Bronchial epithelial cell (primary cell): Measurements from ENCODE around the gene KCNMB2. TPM values are rescaled to one million over a fixed set of nuclear protein-coding genes. Genes with fewer than 3 reads are reported as not detected.
A peak's percentile ranks its signal among the peaks of the same experiment; 100 is the strongest.

ENCODE experiments used
- DNase-seq: peaks from one replicate; pipeline ENCODE4 v3.0.0-alpha.2; 2010; ENCODE audit warnings: low read depth
- FAIRE-seq: peaks from 2 replicates; lab custom pipeline; 2011; peaks lifted over from hg19 to GRCh38; lab: Jason Lieb, UNC
- H3K27me3 ChIP-seq: 2 replicates; pipeline ENCODE4 v1.5.1; 2011; ENCODE audit warnings: low read length; ENCODE audit not compliant: control insufficient read depth, insufficient read depth
- H3K36me3 ChIP-seq: 2 replicates; pipeline ENCODE4 v1.5.1; 2011; ENCODE audit warnings: low read length; ENCODE audit not compliant: control insufficient read depth, insufficient read depth
- H3K4me3 ChIP-seq: 2 replicates; pipeline ENCODE4 v1.5.1; 2011; ENCODE audit warnings: mild to moderate bottlenecking, low read depth, low read length, control low read depth
- CTCF ChIP-seq: IDR thresholded peaks from 2 replicates; pipeline ENCODE4 v1.5.1; 2011; ENCODE audit warnings: mild to moderate bottlenecking, moderate library complexity, low read length, control low read depth, inconsistent platforms; ENCODE audit not compliant: insufficient read depth, severe bottlenecking
- total RNA-seq: library from RNA; depleted of rRNA; stranded (reverse); fragments of >200 nt; gene quantifications from 2 replicates; pipeline ENCODE4 v1.2.1, GENCODE V29; 2014

Gene KCNMB2
- total RNA-seq, 1 donor from 2014 or later = not detected

- Histone ChIP-seq H3K4me3 (no peak overlapping the region), H3K36me3 (no peaks in the 10 kb centered on the region), H3K27me3 (no peaks in the 10 kb centered on the region)
- FAIRE-seq (no peak), DNase-seq (no peak)
- no peak for TF ChIP-seq CTCF
Measured at GRCh38 chr3:178584722-178585380, 48.6 kb downstream of the KCNMB2 start.

- DNase-seq (no peak), FAIRE-seq (no peak)
- TF ChIP-seq CTCF = no peak
- no peaks in the 10 kb centered on the region for H3K27me3 ChIP-seq
- H3K4me3 ChIP-seq = no peak overlapping the region
- H3K36me3 ChIP-seq = no peaks in the 10 kb centered on the region
Measured at GRCh38 chr3:178585454-178585853, 49.2 kb downstream of the KCNMB2 start.

GRCh38 chr3:178586076-178586475 lies 49.8 kb downstream of the KCNMB2 start:
- H3K27me3 ChIP-seq = no peaks in the 10 kb centered on the region
- no peaks in the 10 kb centered on the region for H3K36me3 ChIP-seq
- H3K4me3 ChIP-seq = no peak overlapping the region
- DNase-seq (no peak), FAIRE-seq (no peak)
- TF ChIP-seq CTCF = no peak

GRCh38 chr3:178588628-178589027 lies 52.4 kb downstream of the KCNMB2 start:
- DNase-seq (no peak), FAIRE-seq (no peak)
- TF ChIP-seq CTCF = no peak
- no peak overlapping the region for H3K4me3 ChIP-seq
- no peaks in the 10 kb centered on the region for H3K36me3 ChIP-seq
- no peaks in the 10 kb centered on the region for H3K27me3 ChIP-seq

- Histone ChIP-seq H3K27me3 (no peaks in the 10 kb centered on the region), H3K4me3 (no peak overlapping the region), H3K36me3 (no peaks in the 10 kb centered on the region)
- DNase-seq = no peak
- TF ChIP-seq CTCF = no peak
- FAIRE-seq = peak; percentile 55
Measured at GRCh38 chr3:178593786-178594185, 57.5 kb downstream of the KCNMB2 start.

- Histone ChIP-seq H3K36me3 (no peaks in the 10 kb centered on the region), H3K27me3 (no peaks in the 10 kb centered on the region), H3K4me3 (no peak overlapping the region)
- FAIRE-seq = no peak
- DNase-seq = no peak
- TF ChIP-seq CTCF = no peak
Measured at GRCh38 chr3:178597371-178597770, 61.1 kb downstream of the KCNMB2 start.
